HepG2 (cell line): ENCODE measurements around the gene PPIB. TPM values are rescaled to one million over a fixed set of nuclear protein-coding genes. Genes with fewer than 3 reads are reported as not detected.

Source experiments
- FOXC1 ChIP-seq: sonication (generic); formaldehyde crosslinking; IDR thresholded peaks from 2 replicates; pipeline ENCODE4 v1.8.0; 2022; ENCODE audit warnings: mild to moderate bottlenecking, missing genetic modification reagents, borderline replicate concordance
- HIC2 ChIP-seq: sonication (generic); formaldehyde crosslinking; IDR thresholded peaks from 2 replicates; pipeline ENCODE4 v1.9.0; 2022; ENCODE audit warnings: low read depth, missing genetic modification reagents
- HNF4G ChIP-seq, 2 experiments: sonication (generic) in 1 of 2; formaldehyde crosslinking in 1 of 2; IDR thresholded peaks; 2 replicates each; pipeline versions ENCODE4 v1.4.0 to v1.6.1; 2011 to 2020; ENCODE audit warnings: borderline replicate concordance in 2 of 2, low read depth in 2 of 2, mild to moderate bottlenecking in 2 of 2, low read length in 1 of 2, missing genetic modification reagents in 1 of 2, moderate library complexity in 1 of 2
- KAT8 ChIP-seq: IDR thresholded peaks from 2 replicates; pipeline ENCODE4 v1.6.1; 2016; ENCODE audit warnings: missing genetic modification reagents, missing compliant biosample characterization
- MIER3 ChIP-seq: IDR thresholded peaks from 2 replicates; pipeline ENCODE4 v1.6.1; 2016; ENCODE audit warnings: missing compliant biosample characterization, borderline replicate concordance
- PBX3 ChIP-seq: sonication (generic); formaldehyde crosslinking; IDR thresholded peaks from 2 replicates; pipeline ENCODE4 v1.8.1; 2023; ENCODE audit warnings: missing genetic modification reagents, inconsistent platforms, borderline replicate concordance
- REST ChIP-seq, 2 experiments: IDR thresholded peaks; 2 replicates each; pipeline ENCODE4 v1.6.1; 2011 to 2012; ENCODE audit warnings: low read length in 2 of 2, borderline replicate concordance in 1 of 2, low read depth in 1 of 2, mild to moderate bottlenecking in 1 of 2, moderate library complexity in 1 of 2
- SCMH1 ChIP-seq: sonication (generic); formaldehyde crosslinking; IDR thresholded peaks from 2 replicates; pipeline ENCODE4 v1.9.0; 2021; ENCODE audit warnings: missing genetic modification reagents, mild to moderate bottlenecking, borderline replicate concordance
- SOX6 ChIP-seq, 2 experiments: fragments of 450-650 bp in 1 of 2; sonication (generic) in 1 of 2; formaldehyde crosslinking in 1 of 2; IDR thresholded peaks; 2 replicates each; pipeline versions ENCODE4 v1.4.0 to v1.6.1; 2017 to 2020; ENCODE audit warnings: antibody characterized with exemption in 1 of 2, mild to moderate bottlenecking in 1 of 2, missing genetic modification reagents in 1 of 2
- STAT5B ChIP-seq: sonication (generic); formaldehyde crosslinking; IDR thresholded peaks from 2 replicates; pipeline ENCODE4 v1.4.0; 2020; ENCODE audit warnings: missing genetic modification reagents
- TFAP4 ChIP-seq: sonication (generic); IDR thresholded peaks from 2 replicates; pipeline ENCODE4 v1.6.1; 2016; ENCODE audit warnings: low read depth, borderline replicate concordance
- THRA ChIP-seq: sonication (generic); formaldehyde crosslinking; IDR thresholded peaks from 2 replicates; pipeline ENCODE4 v1.4.0; 2020; ENCODE audit warnings: missing genetic modification reagents, borderline replicate concordance
- YEATS2 ChIP-seq: sonication (generic); formaldehyde crosslinking; IDR thresholded peaks from 2 replicates; pipeline ENCODE4 v1.4.0; 2020; ENCODE audit warnings: missing genetic modification reagents, borderline replicate concordance
- ZFAT ChIP-seq: sonication (generic); formaldehyde crosslinking; conservative IDR thresholded peaks from 2 replicates; pipeline ENCODE4 v1.8.1; 2023; ENCODE audit warnings: missing genetic modification reagents, inconsistent platforms
- ZNF292 ChIP-seq: sonication (generic); formaldehyde crosslinking; IDR thresholded peaks from 2 replicates; pipeline ENCODE4 v1.8.1; 2022; ENCODE audit warnings: mild to moderate bottlenecking, low read depth, missing genetic modification reagents, borderline replicate concordance
- ZNF564 ChIP-seq: sonication (generic); formaldehyde crosslinking; IDR thresholded peaks from 2 replicates; pipeline ENCODE4 v1.8.1; 2023; ENCODE audit warnings: mild to moderate bottlenecking, missing genetic modification reagents
- polyA plus RNA-seq, 8 experiments: library from polyadenylated mRNA; depleted of rRNA in 3 of 8; stranded (reverse) in 7 of 8; unstranded in 1 of 8; fragments of >200 nt; fragmentation: Illumina TruSeq in 4 of 8; extraction: Trizol in 4 of 8; gene quantifications; 2 replicates each; pipeline versions ENCODE4 v1.2.1 to v1.2.3, GENCODE V29; 2011 to 2016; ENCODE audit warnings: low read depth in 4 of 8, missing spikeins in 1 of 8, mixed read lengths in 1 of 8; ENCODE audit not compliant: insufficient read depth in 1 of 8
- total RNA-seq, 5 experiments: library from RNA; depleted of rRNA; stranded (reverse); fragments of >200 nt; fragmentation: Illumina TruSeq; extraction: Trizol; gene quantifications; 2 replicates each; pipeline ENCODE4 v1.2.3, GENCODE V29; 2016; ENCODE audit warnings: low read depth in 1 of 5

The PPIB gene
- total and polyA plus RNA-seq, 2 of the 13 experiments (the other 11 are each of a cell fraction or from before 2014, with no cell fraction given): 780 to 882 TPM

- no peak for TF ChIP-seq REST (IDR thresholded peaks at IDR 0.05; ENCODE audit: borderline replicate concordance in 1 of 2, low read depth in 1 of 2, low read length in 2 of 2)
- TF ChIP-seq ZNF292 (CRISPR knock-in tag): 0 out of 2 replicates have a peak, but pooled peaks have one; percentile 18
- TF ChIP-seq PBX3: no peak
- no peak for TF ChIP-seq ZFAT
- TF ChIP-seq ZNF564 (CRISPR knock-in tag): no peak
- TF ChIP-seq SCMH1 (CRISPR knock-in tag): no peak
- peak; percentile 81; the same call in 1 of the 2 replicates for TF ChIP-seq HIC2 (CRISPR knock-in tag)
- no peak for TF ChIP-seq MIER3 (CRISPR knock-in tag)
- TF ChIP-seq TFAP4: peak; percentile 34; the same call in 1 of the 2 replicates
- TF ChIP-seq STAT5B (CRISPR knock-in tag): no peak
- TF ChIP-seq HNF4G (IDR thresholded peaks at IDR 0.05; ENCODE audit: borderline replicate concordance, low read depth, low read length): no peak; the same call in 1 of the 2 replicates
- TF ChIP-seq HNF4G (CRISPR knock-in tag; IDR thresholded peaks at IDR 0.05; ENCODE audit: borderline replicate concordance, low read depth): no peak
- no peak for TF ChIP-seq KAT8 (CRISPR knock-in tag)
- peak; percentile 65; the same call in 1 of the 2 replicates for TF ChIP-seq THRA (CRISPR knock-in tag)
- peak; percentile 27; the same call in 1 of the 2 replicates for TF ChIP-seq FOXC1 (CRISPR knock-in tag)
- no peak for TF ChIP-seq SOX6 (IDR thresholded peaks at IDR 0.05)
- peak; percentile 74 for TF ChIP-seq SOX6 (CRISPR knock-in tag; IDR thresholded peaks at IDR 0.05)
- no peak for TF ChIP-seq YEATS2 (CRISPR knock-in tag)
Measured at GRCh38 chr15:64146885-64147681, 15.7 kb downstream of the PPIB start (continued).
